ENCODE measurements around the gene VAV2. TPM values are rescaled to one million over a fixed set of nuclear protein-coding genes. Genes with fewer than 3 reads are reported as not detected.

Gene VAV2
- total RNA-seq, 3 donors from 2014 or later (not counting 1 experiment from before 2014, with no cell fraction given) = 3.9 to 5.1 (median 4.8) TPM

DNA sequence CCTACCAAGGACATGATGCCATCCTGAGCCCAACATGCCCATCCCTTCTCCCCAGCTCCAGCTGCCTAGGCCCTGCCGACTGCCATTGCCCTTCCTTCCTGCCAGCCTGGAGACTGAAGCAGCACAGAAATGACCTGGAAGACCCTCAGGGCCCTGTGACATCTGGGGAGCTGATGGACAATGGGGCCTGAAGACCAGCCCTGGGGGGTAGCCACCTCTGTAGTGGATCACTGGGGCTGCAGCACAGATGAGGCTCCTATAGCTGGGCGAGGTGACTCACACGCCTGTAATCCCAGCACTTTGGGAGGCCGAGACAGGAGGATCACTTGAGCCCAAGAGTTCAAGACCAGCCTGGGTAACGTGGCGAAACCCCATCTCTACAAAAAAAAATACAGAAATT lies 86.6 kb downstream of the VAV2 start:
- intact Hi-C loops (cut with micrococcal nuclease) = no loop called here
- Histone ChIP-seq H3K9me3 (ENCODE audit: control insufficient read depth, insufficient read depth, low read length) (no peaks in the 10 kb centered on the region), H3K27me3 (ENCODE audit: control insufficient read depth, insufficient read depth, low read length) (no peaks in the 10 kb centered on the region), H3K36me3 (ENCODE audit: control insufficient read depth, insufficient read depth, low read length) (no peaks in the 10 kb centered on the region), H3K4me1 (ENCODE audit: control insufficient read depth, insufficient read depth, low read length) (no peaks in the 10 kb centered on the region), H3K4me3 (ENCODE audit: low read length) (no peak overlapping the region), H3K27ac (ENCODE audit: low read length) (no peak overlapping the region)
- DNase-seq = no peak
- H3K9me3 Mint-ChIP-seq = no peaks in the 10 kb centered on the region
- no peak overlapping the region for H3K27ac Mint-ChIP-seq
- TF ChIP-seq CTCF (IDR thresholded peaks at IDR 0.05) = no peak
- 79% methylated on average over 6 of the region's 6 CpGs for WGBS (ENCODE audit: insufficient coverage)
- ATAC-seq = no peak
- H3K36me3 Mint-ChIP-seq = no peaks in the 10 kb centered on the region
- H3K27me3 Mint-ChIP-seq (ENCODE audit: low read depth in 2 of 2) = no peaks in the 10 kb centered on the region
- H3K4me3 Mint-ChIP-seq = no peak overlapping the region
- H3K4me1 Mint-ChIP-seq = no peaks in the 10 kb centered on the region

DNA sequence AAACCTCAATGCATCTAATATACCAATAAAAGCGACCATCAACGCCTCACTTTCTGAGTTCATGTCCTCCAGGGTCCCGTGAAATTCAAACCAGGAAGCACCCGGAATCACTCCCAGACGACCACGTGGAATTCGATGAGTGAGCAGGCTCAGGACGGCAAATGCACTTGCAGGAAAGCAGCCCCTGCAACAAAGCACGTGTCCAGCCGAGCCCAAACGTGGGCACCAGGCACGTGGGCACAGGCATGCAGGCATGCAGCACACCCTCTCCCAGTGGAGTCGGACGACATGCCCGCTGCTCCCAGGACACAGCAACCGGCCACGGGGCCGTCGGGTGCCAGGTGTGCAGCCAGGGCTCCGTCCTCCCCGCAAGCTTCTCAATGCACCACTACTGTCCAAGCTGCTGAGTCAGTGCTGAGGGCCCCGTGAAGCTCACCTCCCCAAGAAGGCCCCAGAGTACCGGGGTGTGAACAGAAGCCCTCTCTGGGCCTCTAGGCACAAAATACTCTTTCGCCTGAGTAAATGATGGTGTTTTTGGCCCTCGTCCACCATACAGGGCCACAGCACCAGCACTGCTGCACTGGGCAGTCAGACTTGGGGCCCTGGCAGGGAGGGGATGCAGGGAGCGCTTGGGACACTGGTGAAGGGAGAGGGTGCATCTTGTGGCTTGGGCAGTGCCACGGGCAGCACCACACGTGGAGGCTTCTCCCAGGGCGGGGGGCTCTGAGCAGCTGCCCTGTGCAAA lies 87.6 kb downstream of the VAV2 start:
- Histone ChIP-seq H3K27ac (ENCODE audit: low read length) (no peak overlapping the region), H3K9me3 (ENCODE audit: control insufficient read depth, insufficient read depth, low read length) (no peaks in the 10 kb centered on the region), H3K4me3 (ENCODE audit: low read length) (no peak overlapping the region), H3K36me3 (ENCODE audit: control insufficient read depth, insufficient read depth, low read length) (no peaks in the 10 kb centered on the region), H3K4me1 (ENCODE audit: control insufficient read depth, insufficient read depth, low read length) (no peaks in the 10 kb centered on the region), H3K27me3 (ENCODE audit: control insufficient read depth, insufficient read depth, low read length) (no peaks in the 10 kb centered on the region)
- no peak for ATAC-seq
- no peak overlapping the region for H3K27ac Mint-ChIP-seq
- TF ChIP-seq CTCF (IDR thresholded peaks at IDR 0.05) = no peak
- H3K4me3 Mint-ChIP-seq = no peak overlapping the region
- intact Hi-C loops (cut with micrococcal nuclease) = no loop called here
- no peaks in the 10 kb centered on the region for H3K9me3 Mint-ChIP-seq
- no peaks in the 10 kb centered on the region for H3K4me1 Mint-ChIP-seq
- no peak for DNase-seq
- no peaks in the 10 kb centered on the region for H3K27me3 Mint-ChIP-seq (ENCODE audit: low read depth in 2 of 2)
- WGBS (ENCODE audit: insufficient coverage) = 88% methylated on average over 29 of the region's 29 CpGs
- no peaks in the 10 kb centered on the region for H3K36me3 Mint-ChIP-seq

GRCh38 chr9:133901184-133901835 lies 90.8 kb downstream of the VAV2 start:
- H3K27me3 Mint-ChIP-seq (ENCODE audit: low read depth in 2 of 2) = no peaks in the 10 kb centered on the region
- H3K36me3 Mint-ChIP-seq = no peaks in the 10 kb centered on the region
- Histone ChIP-seq H3K27ac (ENCODE audit: low read length) (no peak overlapping the region), H3K4me3 (ENCODE audit: low read length) (no peak overlapping the region), H3K36me3 (ENCODE audit: control insufficient read depth, insufficient read depth, low read length) (no peaks in the 10 kb centered on the region), H3K9me3 (ENCODE audit: control insufficient read depth, insufficient read depth, low read length) (no peaks in the 10 kb centered on the region), H3K27me3 (ENCODE audit: control insufficient read depth, insufficient read depth, low read length) (no peaks in the 10 kb centered on the region), H3K4me1 (ENCODE audit: control insufficient read depth, insufficient read depth, low read length) (no peaks in the 10 kb centered on the region)
- no peak overlapping the region for H3K27ac Mint-ChIP-seq
- intact Hi-C loops (cut with micrococcal nuclease) = no loop called here
- no peak for ATAC-seq
- H3K4me1 Mint-ChIP-seq = no peaks in the 10 kb centered on the region
- H3K9me3 Mint-ChIP-seq = no peaks in the 10 kb centered on the region
- no peak overlapping the region for H3K4me3 Mint-ChIP-seq
- TF ChIP-seq CTCF (IDR thresholded peaks at IDR 0.05) = no peak
- 90% methylated on average over 18 of the region's 18 CpGs for WGBS (ENCODE audit: insufficient coverage)
- DNase-seq = no peak
